Gastrocnemius medialis (tissue), 4 donors: Measurements from ENCODE around the gene ZNF648. TPM values are rescaled to one million over a fixed set of nuclear protein-coding genes. Genes with fewer than 3 reads are reported as not detected.

Experiments
- ATAC-seq, 2 donors: fragments of 150-250 bp; one replicate each; pipeline ENCODE4 v1.9.1; 2016
- DNase-seq, 2 donors: peaks; one replicate each; pipeline ENCODE4 v3.0.0-alpha.2; 2019
- H3K27ac ChIP-seq, 4 donors: fragments of 200-600 bp; sonication (generic); 1 replicate in 1 of 4; 2 replicates in 3 of 4; pipeline ENCODE4 v1.5.1; 2016 to 2018; ENCODE audit warnings: mild to moderate bottlenecking in 2 of 4, moderate library complexity in 1 of 4
- H3K27me3 ChIP-seq, 3 donors: fragments of 200-600 bp; sonication (generic) in 2 of 3; 1 replicate in 1 of 3; 2 replicates in 2 of 3; pipeline versions ENCODE4 v1.5.1 to v1.6.0; 2016 to 2019; ENCODE audit warnings: mild to moderate bottlenecking in 1 of 3, moderate library complexity in 1 of 3
- H3K36me3 ChIP-seq, 2 donors: fragments of 200-600 bp; sonication (generic) in 1 of 2; one replicate each; pipeline ENCODE4 v1.5.1; 2017 to 2018
- H3K4me1 ChIP-seq, 2 donors: fragments of 200-600 bp; sonication (generic) in 1 of 2; one replicate each; pipeline ENCODE4 v1.5.1; 2016 to 2017; ENCODE audit warnings: mild to moderate bottlenecking in 2 of 2
- H3K4me3 ChIP-seq, 4 donors: fragments of 200-600 bp; sonication (generic) in 3 of 4; 1 replicate in 1 of 4; 2 replicates in 3 of 4; pipeline ENCODE4 v1.5.1; 2016 to 2019; ENCODE audit warnings: mild to moderate bottlenecking in 2 of 4
- H3K9me3 ChIP-seq, 3 donors: fragments of 200-600 bp; sonication (generic) in 2 of 3; 1 replicate in 1 of 3; 2 replicates in 2 of 3; pipeline ENCODE4 v1.5.1; 2016 to 2019
- POLR2A ChIP-seq, 2 donors: fragments of 450-650 bp; IDR thresholded peaks; one replicate each; pipeline ENCODE4 v1.6.1; 2017; ENCODE audit warnings: antibody characterized with exemption in 2 of 2, mild to moderate bottlenecking in 2 of 2, moderate library complexity in 2 of 2
- in situ Hi-C, 4 donors: fragments of 200-750 bp; cut with MboI; loops; one replicate each; pipeline versions ENCODE4 v1.15.0 to v1.8.0; 2017; ENCODE audit warnings: low sequenced_read_pairs in 4 of 4
- intact Hi-C: fragments of 100-400 bp; cut with DNase I; formaldehyde crosslinking; loops from one replicate; pipeline ENCODE4 v1.15.1; 2023; ENCODE audit warnings: low total_unique reads
- total RNA-seq, 4 donors: library from RNA; depleted of rRNA; stranded (reverse); fragments of >200 nt; gene quantifications; one replicate each; pipeline versions ENCODE4 v1.1.0 to v1.2.3, GENCODE V29; 2016
- TF ChIP-seq, protein P1 (sequence below), 5 experiments: fragments of 450-650 bp in 3 of 5; fragments of 200-600 bp in 2 of 5; sonication (generic) in 2 of 5; IDR thresholded peaks in 4 of 5; conservative IDR thresholded peaks in 1 of 5; 1 replicate in 4 of 5; 2 replicates in 1 of 5; pipeline ENCODE4 v1.5.1; 2016 to 2019; ENCODE audit warnings: antibody characterized with exemption in 5 of 5, mild to moderate bottlenecking in 3 of 5, moderate library complexity in 3 of 5

Gene ZNF648
- total RNA-seq, 4 donors from 2014 or later = 0.07 to 0.38 TPM; not detected in 2

DNA sequence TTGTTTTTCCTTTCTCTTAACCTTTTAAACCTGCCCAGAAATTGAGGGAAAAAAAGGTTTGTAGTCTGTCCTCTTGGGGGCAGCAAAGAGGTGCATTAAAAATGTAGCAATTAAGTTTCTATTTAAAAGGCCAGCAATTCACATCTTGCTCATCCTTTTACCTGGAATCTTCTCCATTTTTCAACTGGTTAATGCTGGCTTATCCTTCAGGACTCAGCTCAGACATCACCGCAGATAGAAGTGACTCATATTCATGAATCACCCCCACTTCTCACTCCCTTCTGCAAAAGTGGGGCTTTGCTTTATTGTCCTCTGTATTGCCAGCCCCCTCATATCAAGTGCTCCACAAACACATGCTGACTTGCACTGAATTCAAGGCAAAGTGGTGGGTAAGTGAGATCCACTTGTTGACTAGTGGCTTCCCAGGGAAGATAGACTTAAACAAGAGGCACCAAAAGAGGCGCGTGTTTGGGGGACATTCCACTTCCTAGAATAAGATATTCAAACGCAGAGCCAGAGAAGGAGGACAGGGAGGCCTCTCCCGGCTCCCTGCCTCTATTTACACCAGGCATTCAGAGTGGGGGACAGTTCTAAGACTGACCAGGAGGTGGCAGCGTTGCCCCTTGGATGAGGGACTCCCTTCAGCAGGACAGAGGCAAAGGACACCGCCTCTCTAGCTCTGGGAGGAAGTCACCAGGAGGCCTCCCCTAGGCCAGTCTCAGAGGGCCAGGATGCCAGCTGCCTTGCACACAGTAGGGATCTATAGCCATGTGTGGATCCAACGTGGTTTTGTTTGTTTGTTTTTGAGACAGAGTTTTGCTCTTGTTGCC, 23.2 kb upstream of the ZNF648 start:
- in situ Hi-C loops = loop anchor here (5.0 to 25.0 kb wide), 9 partner anchors 60 to 703 kb away; partner anchors contain the start of genes NPL (in 3 of the 4), TEDDM1 (in 3 of the 4) and RNASEL (in 2 of the 4)
- ATAC-seq = peak; percentile 92 to 96
- Histone ChIP-seq H3K9me3 (no peaks in the 10 kb centered on the region), H3K4me1 (peaks cover 0 to 3% of the 10 kb centered on the region in 2 donors), H3K27ac (peak overlapping the region in 2 of 4 donors; percentile 12 to 50), H3K36me3 (no peaks in the 10 kb centered on the region), H3K4me3 (no peak overlapping the region), H3K27me3 (no peaks in the 10 kb centered on the region)
- TF ChIP-seq, protein P1, sequence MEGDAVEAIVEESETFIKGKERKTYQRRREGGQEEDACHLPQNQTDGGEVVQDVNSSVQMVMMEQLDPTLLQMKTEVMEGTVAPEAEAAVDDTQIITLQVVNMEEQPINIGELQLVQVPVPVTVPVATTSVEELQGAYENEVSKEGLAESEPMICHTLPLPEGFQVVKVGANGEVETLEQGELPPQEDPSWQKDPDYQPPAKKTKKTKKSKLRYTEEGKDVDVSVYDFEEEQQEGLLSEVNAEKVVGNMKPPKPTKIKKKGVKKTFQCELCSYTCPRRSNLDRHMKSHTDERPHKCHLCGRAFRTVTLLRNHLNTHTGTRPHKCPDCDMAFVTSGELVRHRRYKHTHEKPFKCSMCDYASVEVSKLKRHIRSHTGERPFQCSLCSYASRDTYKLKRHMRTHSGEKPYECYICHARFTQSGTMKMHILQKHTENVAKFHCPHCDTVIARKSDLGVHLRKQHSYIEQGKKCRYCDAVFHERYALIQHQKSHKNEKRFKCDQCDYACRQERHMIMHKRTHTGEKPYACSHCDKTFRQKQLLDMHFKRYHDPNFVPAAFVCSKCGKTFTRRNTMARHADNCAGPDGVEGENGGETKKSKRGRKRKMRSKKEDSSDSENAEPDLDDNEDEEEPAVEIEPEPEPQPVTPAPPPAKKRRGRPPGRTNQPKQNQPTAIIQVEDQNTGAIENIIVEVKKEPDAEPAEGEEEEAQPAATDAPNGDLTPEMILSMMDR (IDR thresholded peaks at IDR 0.05 in 4 of 5, conservative IDR thresholded peaks at IDR 0.05 in 1 of 5) = peak; percentile 80 to 97 (median 89)
- TF ChIP-seq POLR2A (IDR thresholded peaks at IDR 0.05) = no peak
- intact Hi-C loops = loop anchor here (1.0 to 5.0 kb wide), 6 partner anchors 58 to 698 kb away; partner anchors contain the start of gene RGS16
- DNase-seq = peak; percentile 63 to 82

DNA sequence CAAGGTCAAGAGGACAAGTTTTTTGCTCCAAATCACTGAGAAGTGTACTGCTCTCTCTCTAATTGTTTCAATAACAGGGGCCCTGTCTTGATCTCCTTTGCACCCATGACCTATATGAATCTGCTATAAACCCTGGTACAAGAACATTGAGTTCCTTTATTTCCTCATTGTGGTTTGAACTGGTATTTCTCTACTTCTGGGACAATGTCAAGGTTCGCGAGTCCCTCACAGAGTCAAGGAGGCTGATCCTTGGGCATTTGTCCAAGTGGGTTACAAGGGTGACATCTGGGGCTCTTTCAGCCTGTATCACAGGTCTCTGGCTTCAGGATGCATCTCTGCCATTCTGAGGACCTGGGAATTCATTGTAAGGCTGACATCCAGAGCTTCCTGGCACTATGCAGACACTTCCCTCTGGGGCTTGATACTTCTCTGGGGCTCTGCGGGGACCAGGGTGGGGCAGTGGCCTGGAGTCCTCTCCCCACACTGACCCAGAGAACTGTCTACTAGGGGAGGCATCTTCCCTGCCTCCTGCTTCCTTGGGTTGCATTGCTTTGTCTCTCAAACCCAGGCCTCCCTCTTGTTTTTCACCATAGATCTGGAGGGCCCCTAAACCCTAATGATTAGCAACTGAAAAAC, 22.5 kb upstream of the ZNF648 start:
- H3K27me3 ChIP-seq = no peaks in the 10 kb centered on the region
- ATAC-seq = no peak
- intact Hi-C loops = loop anchor here (5.0 kb wide), 2 partner anchors 518 to 698 kb away; partner anchors contain the start of gene RGS16
- in situ Hi-C loops = loop anchor here (5.0 to 25.0 kb wide), 7 partner anchors 61 to 703 kb away; partner anchors contain the start of genes NPL (in 3 of the 4), TEDDM1 (in 3 of the 4) and RNASEL (in 2 of the 4)
- no peaks in the 10 kb centered on the region for H3K9me3 ChIP-seq
- no peaks in the 10 kb centered on the region for H3K36me3 ChIP-seq
- DNase-seq = no peak
- H3K4me3 ChIP-seq = no peak overlapping the region
- TF ChIP-seq, protein P1 (IDR thresholded peaks at IDR 0.05 in 4 of 5, conservative IDR thresholded peaks at IDR 0.05 in 1 of 5) = no peak
- TF ChIP-seq POLR2A (IDR thresholded peaks at IDR 0.05) = no peak
- no peak overlapping the region for H3K27ac ChIP-seq
- H3K4me1 ChIP-seq = peaks cover 0 to 3% of the 10 kb centered on the region in 2 donors

DNA sequence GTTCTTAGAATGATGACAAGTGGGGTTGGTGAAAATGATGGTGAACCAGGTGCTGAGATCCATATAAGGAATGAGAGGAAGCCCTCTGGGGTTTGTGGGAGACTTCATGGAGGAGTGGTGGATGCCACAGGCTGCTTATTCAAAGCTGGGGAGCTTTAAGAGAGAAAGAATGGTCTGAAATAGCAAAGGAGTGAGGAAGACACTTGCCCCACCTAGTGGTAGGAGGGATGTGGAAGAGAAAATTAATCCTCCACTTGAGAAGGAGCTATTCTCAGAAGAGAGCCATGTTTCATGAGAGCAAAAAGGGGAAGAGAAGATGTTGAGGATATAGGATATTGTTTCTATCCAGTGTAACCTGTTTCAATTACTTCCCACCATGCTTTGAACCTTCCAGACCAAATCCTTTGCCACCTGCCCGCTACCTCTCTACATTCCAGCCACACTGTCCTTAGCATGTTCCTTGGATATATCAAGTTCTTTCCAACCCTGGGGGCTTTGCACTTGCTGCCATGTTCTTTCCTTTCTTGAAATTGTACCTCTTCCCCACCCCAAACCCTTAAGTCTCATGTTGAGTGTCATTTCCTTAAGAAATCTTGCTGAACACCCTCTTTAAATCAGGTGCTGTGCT, 19.6 kb upstream of the ZNF648 start:
- ATAC-seq (no peak), DNase-seq (no peak)
- no peaks in the 10 kb centered on the region for H3K27me3 ChIP-seq
- TF ChIP-seq, protein P1 (IDR thresholded peaks at IDR 0.05 in 4 of 5, conservative IDR thresholded peaks at IDR 0.05 in 1 of 5) = peak; percentile 9 to 57 (median 39)
- TF ChIP-seq POLR2A (IDR thresholded peaks at IDR 0.05) = no peak
- no peaks in the 10 kb centered on the region for H3K9me3 ChIP-seq
- H3K27ac ChIP-seq = no peak overlapping the region
- H3K4me1 ChIP-seq = peaks cover 0 to 3% of the 10 kb centered on the region in 2 donors
- H3K4me3 ChIP-seq = no peak overlapping the region
- no peaks in the 10 kb centered on the region for H3K36me3 ChIP-seq
- in situ Hi-C loops = loop anchor here (5.0 to 25.0 kb wide), 7 partner anchors 64 to 706 kb away; partner anchors contain the start of genes NPL (in 3 of the 4), TEDDM1 (in 3 of the 4) and RNASEL (in 2 of the 4)
- intact Hi-C loops = loop anchor here (2.0 to 5.0 kb wide), 3 partner anchors 521 to 701 kb away; partner anchors contain the start of gene RGS16

DNA sequence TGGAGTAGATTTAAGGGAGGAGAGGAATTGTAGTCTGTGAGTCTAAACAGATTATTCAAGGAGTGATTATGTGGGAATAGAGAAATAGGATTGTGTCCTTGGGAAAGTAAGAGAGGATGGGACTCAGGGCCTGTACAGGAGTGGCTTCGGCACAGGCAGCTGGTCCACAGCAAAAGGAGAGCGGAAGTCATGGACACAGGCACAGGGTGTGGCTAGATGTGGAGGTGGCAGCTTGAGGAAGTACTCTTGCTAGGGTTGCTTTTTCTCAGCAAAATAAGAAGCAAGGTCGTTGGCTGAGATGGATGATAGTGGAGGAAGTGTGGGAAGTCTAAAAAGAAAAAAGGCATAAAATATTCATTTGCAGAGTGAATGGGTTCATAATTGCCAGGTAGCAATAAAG, 18.5 kb upstream of the ZNF648 start:
- Histone ChIP-seq H3K36me3 (no peaks in the 10 kb centered on the region), H3K4me1 (peaks cover 0 to 3% of the 10 kb centered on the region in 2 donors), H3K9me3 (no peaks in the 10 kb centered on the region), H3K27ac (no peak overlapping the region), H3K27me3 (no peaks in the 10 kb centered on the region), H3K4me3 (no peak overlapping the region)
- in situ Hi-C loops (loop anchor here (5.0 to 25.0 kb wide), 7 partner anchors 65 to 707 kb away; partner anchors contain the start of genes NPL (in 3 of the 4), TEDDM1 (in 3 of the 4) and RNASEL (in 2 of the 4)), intact Hi-C loops (loop anchor here (2.0 to 5.0 kb wide), 3 partner anchors 522 to 702 kb away; partner anchors contain the start of gene RGS16)
- ATAC-seq = no peak
- no peak for DNase-seq
- TF ChIP-seq, protein P1 (IDR thresholded peaks at IDR 0.05 in 4 of 5, conservative IDR thresholded peaks at IDR 0.05 in 1 of 5) = no peak
- no peak for TF ChIP-seq POLR2A (IDR thresholded peaks at IDR 0.05)
